ENCODE results near the gene TGM6. TPM values are rescaled to one million over a fixed set of nuclear protein-coding genes. Genes with fewer than 3 reads are reported as not detected.

TGM6 gene
- polyA plus RNA-seq, 3 donors = not detected

DNA sequence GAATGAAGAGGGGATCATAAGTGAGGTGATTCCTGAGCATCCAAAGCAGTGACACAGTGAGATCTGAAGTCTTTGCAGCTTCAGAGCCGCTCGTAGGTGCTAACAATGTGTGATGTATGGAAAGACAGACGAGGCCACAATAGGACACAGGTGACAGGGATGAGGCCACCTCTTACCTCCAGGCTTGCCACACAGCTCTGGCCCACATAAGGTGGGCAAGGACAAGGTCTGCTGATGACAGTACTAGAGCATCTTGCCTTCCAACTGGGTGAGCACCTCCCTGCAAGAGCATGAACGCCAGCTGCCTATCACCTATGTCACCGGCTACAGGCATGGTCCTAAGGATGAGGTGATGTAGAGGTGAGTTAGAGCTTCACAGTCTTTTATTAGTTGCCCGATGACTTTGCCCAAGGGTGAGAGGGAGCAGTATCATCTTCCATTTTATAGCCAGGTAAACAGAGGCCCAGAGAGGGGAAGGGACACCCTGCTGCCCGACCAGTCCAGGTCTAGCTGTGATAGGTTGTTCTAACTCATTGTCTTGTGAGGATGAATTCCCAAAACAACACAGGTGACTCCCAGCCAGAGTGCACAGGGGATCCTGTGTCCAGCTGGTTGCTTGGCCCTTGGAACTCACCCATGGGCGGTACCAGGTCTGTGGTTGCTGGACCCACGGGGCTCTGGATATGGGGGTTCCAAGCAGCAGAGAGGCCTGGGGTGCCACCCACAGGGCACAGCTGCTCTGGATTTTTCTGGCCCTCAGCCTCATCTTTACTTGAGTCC, 6.2 kb upstream of the TGM6 start:
- H3K79me2 ChIP-seq (ENCODE audit: insufficient read depth, low read length) = no peaks in the 10 kb centered on the region
- Mint-ChIP-seq H3K4me3 (no peak overlapping the region), H3K9me3 (peaks cover 0 to 2% (median 0%) of the 10 kb centered on the region in 7 donors), H3K27ac (no peak overlapping the region), H3K27me3 (ENCODE audit: low read depth in 3 of 3) (peaks cover 51 to 67% (median 58%) of the 10 kb centered on the region in 3 donors), H3K36me3 (no peaks in the 10 kb centered on the region), H3K4me1 (no peaks in the 10 kb centered on the region)
- 85% methylated on average over 6 of the region's 9 CpGs for WGBS (ENCODE audit: insufficient coverage)
- no peak overlapping the region for H3K9ac ChIP-seq (ENCODE audit: insufficient read depth, low read length, poor library complexity, severe bottlenecking)
- no peak overlapping the region for H3K4me2 ChIP-seq (replicated peaks; ENCODE audit: extremely low read depth, low read length, poor library complexity, severe bottlenecking)
- peaks cover 13 to 37% of the 10 kb centered on the region in 2 donors for H3K27me3 ChIP-seq (ENCODE audit: control insufficient read depth in 2 of 2, insufficient read depth in 2 of 2, low read length in 2 of 2)
- TF ChIP-seq, protein P1, sequence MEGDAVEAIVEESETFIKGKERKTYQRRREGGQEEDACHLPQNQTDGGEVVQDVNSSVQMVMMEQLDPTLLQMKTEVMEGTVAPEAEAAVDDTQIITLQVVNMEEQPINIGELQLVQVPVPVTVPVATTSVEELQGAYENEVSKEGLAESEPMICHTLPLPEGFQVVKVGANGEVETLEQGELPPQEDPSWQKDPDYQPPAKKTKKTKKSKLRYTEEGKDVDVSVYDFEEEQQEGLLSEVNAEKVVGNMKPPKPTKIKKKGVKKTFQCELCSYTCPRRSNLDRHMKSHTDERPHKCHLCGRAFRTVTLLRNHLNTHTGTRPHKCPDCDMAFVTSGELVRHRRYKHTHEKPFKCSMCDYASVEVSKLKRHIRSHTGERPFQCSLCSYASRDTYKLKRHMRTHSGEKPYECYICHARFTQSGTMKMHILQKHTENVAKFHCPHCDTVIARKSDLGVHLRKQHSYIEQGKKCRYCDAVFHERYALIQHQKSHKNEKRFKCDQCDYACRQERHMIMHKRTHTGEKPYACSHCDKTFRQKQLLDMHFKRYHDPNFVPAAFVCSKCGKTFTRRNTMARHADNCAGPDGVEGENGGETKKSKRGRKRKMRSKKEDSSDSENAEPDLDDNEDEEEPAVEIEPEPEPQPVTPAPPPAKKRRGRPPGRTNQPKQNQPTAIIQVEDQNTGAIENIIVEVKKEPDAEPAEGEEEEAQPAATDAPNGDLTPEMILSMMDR (IDR thresholded peaks at IDR 0.05) = no peak
- H3K9me3 ChIP-seq (replicated peaks in 1 of 2; ENCODE audit: control insufficient read depth in 1 of 2, insufficient read depth in 1 of 2, low read length in 2 of 2) = no peaks in the 10 kb centered on the region
- intact Hi-C loops (cut with micrococcal nuclease) = no loop called here
- H4K20me1 ChIP-seq (ENCODE audit: insufficient read depth, low read length) = no peaks in the 10 kb centered on the region
- no peaks in the 10 kb centered on the region for H3K4me1 ChIP-seq (ENCODE audit: control insufficient read depth in 1 of 2, insufficient read depth in 2 of 2, low read length in 2 of 2)
- H3K27ac ChIP-seq (ENCODE audit: low read depth in 1 of 2, low read length in 2 of 2) = no peak overlapping the region
- H2AFZ ChIP-seq (ENCODE audit: insufficient read depth, low read depth, low read length, poor library complexity, severe bottlenecking) = no peak overlapping the region
- DNase-seq = no peak
- no peaks in the 10 kb centered on the region for H3K36me3 ChIP-seq (replicated peaks in 1 of 2; ENCODE audit: control insufficient read depth in 1 of 2, insufficient read depth in 2 of 2, low read length in 2 of 2)
- H3K4me3 ChIP-seq (replicated peaks in 1 of 3; ENCODE audit: low read depth in 2 of 3, low read length in 3 of 3) = no peak overlapping the region

DNA sequence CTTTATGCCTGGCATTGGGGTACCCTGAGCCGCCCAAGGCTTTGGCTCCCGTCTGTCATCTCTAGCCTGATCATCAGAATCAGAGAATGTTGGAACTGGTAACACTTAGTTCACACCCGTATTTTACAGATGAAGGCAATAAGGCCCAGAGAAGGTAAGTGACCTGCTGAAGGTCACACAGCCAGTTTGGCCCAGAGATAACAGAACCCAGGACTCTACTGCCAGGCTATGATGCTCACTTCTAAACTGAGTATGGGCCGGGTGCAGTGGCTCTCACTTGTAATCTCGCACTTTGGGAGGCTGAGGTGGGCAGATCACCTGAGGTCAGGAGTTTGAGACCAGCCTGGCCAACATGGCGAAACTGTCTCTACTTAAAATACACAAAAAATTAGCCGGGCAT, 1.8 kb upstream of the TGM6 start:
- no peak overlapping the region for H2AFZ ChIP-seq (ENCODE audit: insufficient read depth, low read depth, low read length, poor library complexity, severe bottlenecking)
- Mint-ChIP-seq H3K4me3 (no peak overlapping the region), H3K36me3 (no peaks in the 10 kb centered on the region), H3K9me3 (peaks cover 0 to 2% (median 0%) of the 10 kb centered on the region in 7 donors), H3K27me3 (ENCODE audit: low read depth in 3 of 3) (peaks cover 44 to 59% (median 55%) of the 10 kb centered on the region in 3 donors), H3K4me1 (peaks cover 3% of the 10 kb centered on the region), H3K27ac (peak overlapping the region in 1 of 7 donors; percentile 26)
- H3K4me2 ChIP-seq (replicated peaks; ENCODE audit: extremely low read depth, low read length, poor library complexity, severe bottlenecking) = no peak overlapping the region
- no peak for DNase-seq
- H3K36me3 ChIP-seq (replicated peaks in 1 of 2; ENCODE audit: control insufficient read depth in 1 of 2, insufficient read depth in 2 of 2, low read length in 2 of 2) = no peaks in the 10 kb centered on the region
- intact Hi-C loops (cut with micrococcal nuclease) = no loop called here
- no peaks in the 10 kb centered on the region for H3K9me3 ChIP-seq (replicated peaks in 1 of 2; ENCODE audit: control insufficient read depth in 1 of 2, insufficient read depth in 1 of 2, low read length in 2 of 2)
- TF ChIP-seq, protein P1 (IDR thresholded peaks at IDR 0.05) = no peak
- 98% methylated on average over 6 of the region's 7 CpGs for WGBS (ENCODE audit: insufficient coverage)
- no peak overlapping the region for H3K4me3 ChIP-seq (replicated peaks in 1 of 3; ENCODE audit: low read depth in 2 of 3, low read length in 3 of 3)
- H3K9ac ChIP-seq (ENCODE audit: insufficient read depth, low read length, poor library complexity, severe bottlenecking) = no peak overlapping the region
- no peaks in the 10 kb centered on the region for H3K4me1 ChIP-seq (ENCODE audit: control insufficient read depth in 1 of 2, insufficient read depth in 2 of 2, low read length in 2 of 2)
- H3K79me2 ChIP-seq (ENCODE audit: insufficient read depth, low read length) = no peaks in the 10 kb centered on the region
- peaks cover 2 to 35% of the 10 kb centered on the region in 2 donors for H3K27me3 ChIP-seq (ENCODE audit: control insufficient read depth in 2 of 2, insufficient read depth in 2 of 2, low read length in 2 of 2)
- H4K20me1 ChIP-seq (ENCODE audit: insufficient read depth, low read length) = no peaks in the 10 kb centered on the region
- no peak overlapping the region for H3K27ac ChIP-seq (ENCODE audit: low read depth in 1 of 2, low read length in 2 of 2)
